ENCODE data around the gene DAD1.
"Not testable (repeated sequence)": the region's sequence is repeated elsewhere in the genome, so short reads cannot be mapped to it uniquely, and the experiment has no call there.

DAD1 gene

GRCh38 chr14:22593601-22594000, 4.6 kb upstream of the DAD1 start:
- TF ChIP-seq CTCF (IDR thresholded peaks at IDR 0.05), result no peak
- Histone ChIP-seq H3K27ac (no peak overlapping the region), H3K4me3 (no peak overlapping the region)
- DNase-seq (ENCODE audit: low spot score), result no peak

DNA sequence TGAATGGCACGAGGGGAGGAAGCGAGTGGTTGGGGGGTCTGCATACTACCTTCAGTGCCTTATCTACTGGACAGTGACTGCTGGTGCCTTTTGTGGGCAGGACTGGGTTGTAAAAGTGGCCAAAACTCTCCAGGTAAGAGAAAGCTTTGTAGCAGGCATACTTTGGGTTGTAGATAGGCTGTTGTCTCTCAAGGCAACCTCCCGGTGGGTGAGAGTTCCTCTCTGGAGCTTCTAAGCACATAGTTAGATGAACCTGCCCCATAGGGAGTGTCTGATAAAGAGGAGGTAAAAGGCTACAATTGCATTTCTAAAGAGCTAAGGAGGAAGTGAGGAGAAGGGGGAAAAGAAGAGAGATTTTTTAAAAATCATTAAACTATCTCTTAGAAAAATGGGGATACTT, 4.2 kb upstream of the DAD1 start:
- TF ChIP-seq CTCF (IDR thresholded peaks at IDR 0.05), result no peak

DNA sequence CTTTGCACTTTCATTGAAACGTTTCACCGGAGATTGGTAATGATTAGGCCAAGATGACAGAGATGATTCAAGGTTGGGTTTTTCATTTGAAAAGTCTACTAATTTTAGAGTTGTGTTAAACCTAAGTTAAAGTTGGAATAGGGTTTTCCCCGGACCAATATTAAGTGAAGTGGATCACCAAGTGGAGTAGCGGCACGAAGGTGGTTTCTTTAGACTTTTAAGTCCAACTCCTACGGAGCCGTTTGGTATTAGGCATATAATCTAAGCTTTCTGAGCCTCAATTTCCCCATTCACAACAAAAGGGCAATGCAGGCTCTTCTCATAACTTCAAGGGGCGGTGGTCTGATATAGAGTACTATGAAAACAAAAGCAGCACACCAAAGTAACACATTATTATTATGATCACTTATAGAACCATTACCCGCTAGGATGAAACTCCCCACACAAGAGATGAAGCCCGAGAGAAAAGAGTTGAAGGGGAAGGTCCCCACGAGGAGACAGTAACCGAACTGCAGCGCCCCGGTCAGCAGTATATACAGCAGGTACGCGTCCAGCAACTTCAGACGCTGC, 413 bp downstream of the DAD1 start:
- no peak for TF ChIP-seq CTCF (IDR thresholded peaks at IDR 0.05)

More for the DNA sequence above, 4.2 kb upstream of the DAD1 start:
- no peak overlapping the region for H3K4me3 ChIP-seq
- H3K27ac ChIP-seq, result no peak overlapping the region
- DNase-seq (ENCODE audit: low spot score), result no peak

DNA sequence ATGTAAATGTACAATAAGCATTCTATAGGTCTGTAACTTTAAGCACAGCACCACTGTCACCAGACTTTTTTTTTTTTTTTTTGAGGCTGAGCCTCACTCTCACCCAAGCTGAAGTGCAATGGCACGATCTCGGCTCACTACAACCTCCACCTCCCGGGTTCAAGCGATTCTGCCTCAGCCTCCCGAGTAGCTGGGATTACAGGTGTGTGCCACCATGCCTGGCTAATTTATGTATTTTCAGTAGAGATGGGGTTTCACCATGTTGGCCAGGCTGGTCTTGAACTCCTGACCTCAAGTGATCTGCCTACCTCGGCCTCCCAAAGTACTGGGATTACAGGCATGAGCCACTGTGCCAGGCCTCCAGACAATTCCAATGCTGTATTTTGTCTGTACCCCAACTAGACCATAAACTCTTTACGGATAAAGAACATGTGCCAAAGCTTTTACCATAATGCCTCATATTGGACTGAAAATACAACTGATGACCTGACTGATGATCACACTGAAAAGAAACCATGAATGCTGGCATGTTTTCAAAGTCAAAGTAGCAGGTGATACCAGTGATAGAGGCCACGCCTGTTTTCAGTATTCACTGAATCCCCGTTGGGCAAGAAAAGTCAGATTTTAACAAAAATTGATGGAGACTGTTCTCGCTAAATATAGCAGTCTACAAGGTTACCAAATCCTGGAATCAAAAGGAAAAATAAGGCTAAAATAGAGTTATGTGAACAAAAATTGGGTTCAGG, 1.2 kb downstream of the DAD1 start:
- Histone ChIP-seq H3K4me3 (peak overlapping the region; percentile 85), H3K27ac (peak overlapping the region in 1 of 2 donors; percentile 96)
- not testable (repeated sequence) for DNase-seq (ENCODE audit: low spot score)

More for the DNA sequence above, 413 bp downstream of the DAD1 start:
- peak overlapping the region; percentile 93 to 96 for H3K27ac ChIP-seq
- no peak for DNase-seq (ENCODE audit: low spot score)
- peak overlapping the region; percentile 85 for H3K4me3 ChIP-seq

DNA sequence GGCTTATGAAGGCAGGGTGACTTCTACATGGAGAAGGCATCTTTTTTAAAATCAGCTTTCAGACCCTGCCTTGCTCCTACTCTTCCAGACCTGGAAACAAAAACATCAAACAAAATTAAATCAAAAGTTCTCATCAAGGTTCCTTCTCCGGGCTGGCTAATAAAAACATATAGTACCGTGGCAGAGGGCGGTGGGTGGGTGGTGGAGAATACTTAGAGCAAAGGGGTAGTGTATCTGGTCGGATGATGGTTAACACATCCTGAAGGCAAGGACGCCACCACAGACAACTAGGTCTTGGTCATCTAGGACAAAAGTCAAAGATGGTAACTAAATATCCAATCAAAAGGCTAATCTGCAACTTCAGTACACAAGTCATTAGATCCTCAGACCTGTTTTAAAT, 1.8 kb downstream of the DAD1 start:
- DNase-seq (ENCODE audit: low spot score), result no peak
- Histone ChIP-seq H3K4me3 (peak overlapping the region; percentile 85), H3K27ac (no peak overlapping the region)
- no peak for TF ChIP-seq CTCF (IDR thresholded peaks at IDR 0.05)

DNA sequence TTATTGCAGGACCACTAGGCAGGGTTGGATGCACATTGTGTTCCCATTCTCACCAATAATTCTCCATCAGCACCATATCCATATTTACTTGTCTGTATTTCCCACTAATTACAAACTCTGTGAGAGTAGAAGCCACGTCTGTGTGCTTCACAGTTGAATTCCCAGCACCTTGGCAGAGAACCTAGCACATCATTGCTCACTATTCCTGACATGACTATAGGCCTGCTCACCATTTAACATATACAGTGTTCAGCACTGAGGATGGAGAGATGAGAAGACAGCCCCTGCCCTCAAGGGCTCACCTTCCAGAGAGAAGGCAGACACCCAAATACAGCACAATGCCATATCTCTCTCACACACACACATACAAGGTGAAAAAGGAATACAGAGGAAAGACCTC, 5.0 kb downstream of the DAD1 start:
- no peak for DNase-seq (ENCODE audit: low spot score)
- no peak for TF ChIP-seq CTCF (IDR thresholded peaks at IDR 0.05)
- Histone ChIP-seq H3K4me3 (no peak overlapping the region), H3K27ac (no peak overlapping the region)

DNA sequence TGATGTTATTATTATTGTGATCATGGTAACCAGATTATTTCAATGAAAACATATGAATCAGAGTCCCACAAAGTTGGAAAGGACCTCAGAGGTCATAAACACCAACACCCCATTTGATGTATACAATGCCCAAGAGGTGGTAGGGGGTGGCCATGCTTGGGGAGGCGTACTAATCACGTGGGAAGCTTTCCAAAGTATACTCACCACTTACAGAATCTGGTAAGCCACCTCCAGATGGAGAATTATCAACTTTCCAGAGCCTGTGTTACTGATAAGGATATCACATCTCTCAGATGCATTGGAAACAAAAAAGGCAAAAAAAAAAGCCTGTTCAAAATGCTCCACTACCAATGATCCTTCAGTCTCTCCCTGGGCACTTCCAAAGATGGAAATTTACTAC, 8.4 kb downstream of the DAD1 start:
- Histone ChIP-seq H3K4me3 (no peak overlapping the region), H3K27ac (no peak overlapping the region)
- TF ChIP-seq CTCF (IDR thresholded peaks at IDR 0.05), result no peak
- DNase-seq (ENCODE audit: low spot score), result no peak

Data from coronary artery (tissue), 2 donors.